ENCODE data around the gene MATR3.

DNA sequence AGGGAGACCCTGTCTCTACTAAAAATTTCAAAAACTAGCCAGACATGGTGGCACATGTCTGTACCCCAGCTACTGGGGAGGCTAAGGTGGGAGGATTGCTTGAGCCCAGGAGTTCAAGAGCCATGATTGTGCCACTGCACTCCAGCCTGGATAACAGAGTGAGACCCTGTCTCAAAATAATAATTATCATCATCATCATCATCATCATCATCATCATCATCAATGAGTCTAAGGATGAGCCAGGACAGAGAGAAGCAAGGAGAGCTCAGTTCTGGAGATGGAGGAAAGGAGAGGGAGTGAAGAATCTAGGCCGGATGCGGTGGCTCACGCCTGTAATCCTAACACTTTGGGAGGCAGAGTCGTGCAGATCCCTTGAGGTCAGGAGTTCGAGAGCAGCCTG lies 36.7 kb upstream of the MATR3 start:
- no peak for TF ChIP-seq POLR2AphosphoS5 (IDR thresholded peaks at IDR 0.05; ENCODE audit: borderline replicate concordance, low read depth, low read length)
- no peak for TF ChIP-seq EZH2 (IDR thresholded peaks at IDR 0.05)

Data from SK-N-MC (cell line).